Activated T-cell treated with anti-CD3 and anti-CD28 coated beads for 1 hour (primary cell): ENCODE results near the gene CST7.

Source experiments
- DNase-seq: peaks from one replicate; pipeline ENCODE4 v3.0.0-alpha.2; 2020; ENCODE audit warnings: low read depth

Gene CST7

GRCh38 chr20:24964506-24964840, 15.4 kb downstream of the CST7 start:
- DNase-seq, result no peak

- no peak for DNase-seq
These were observed 16.2 kb downstream of the CST7 start for GRCh38 chr20:24965065-24965919.

- DNase-seq, result no peak
These were observed 17.4 kb downstream of the CST7 start for GRCh38 chr20:24966317-24967012.

GRCh38 chr20:24968278-24968800, 19.3 kb downstream of the CST7 start:
- DNase-seq, result no peak

- no peak for DNase-seq
These were observed 20.3 kb downstream of the CST7 start for GRCh38 chr20:24969186-24970029.

- DNase-seq, result no peak
These were observed 21.0 kb downstream of the CST7 start for GRCh38 chr20:24970030-24970553.

- no peak for DNase-seq
These were observed 21.7 kb downstream of the CST7 start for GRCh38 chr20:24970754-24971153.

- DNase-seq, result no peak
These were observed 22.5 kb downstream of the CST7 start for GRCh38 chr20:24971376-24972101.

GRCh38 chr20:24972341-24972740, 23.3 kb downstream of the CST7 start:
- no peak for DNase-seq

- DNase-seq, result no peak
These were observed 28.3 kb downstream of the CST7 start for GRCh38 chr20:24977336-24977735.

- DNase-seq, result no peak
These were observed 28.7 kb downstream of the CST7 start for GRCh38 chr20:24977797-24978196.

GRCh38 chr20:24978513-24978912, 29.4 kb downstream of the CST7 start:
- no peak for DNase-seq

GRCh38 chr20:24979036-24979960, 30.2 kb downstream of the CST7 start:
- no peak for DNase-seq

- no peak for DNase-seq
These were observed 31.4 kb downstream of the CST7 start for GRCh38 chr20:24980291-24981053.

GRCh38 chr20:24981282-24981681, 32.2 kb downstream of the CST7 start:
- no peak for DNase-seq

GRCh38 chr20:24981790-24982189, 32.7 kb downstream of the CST7 start:
- no peak for DNase-seq

GRCh38 chr20:24983896-24984295, 34.8 kb downstream of the CST7 start:
- DNase-seq, result no peak

GRCh38 chr20:24984961-24985640, 36.0 kb downstream of the CST7 start:
- DNase-seq, result no peak

GRCh38 chr20:24985802-24986201, 36.7 kb downstream of the CST7 start:
- DNase-seq, result no peak
